ENCODE data around the gene DVL1.
"Not testable (repeated sequence)": the region's sequence is repeated elsewhere in the genome, so short reads cannot be mapped to it uniquely, and the experiment has no call there.

The DVL1 gene

DNA sequence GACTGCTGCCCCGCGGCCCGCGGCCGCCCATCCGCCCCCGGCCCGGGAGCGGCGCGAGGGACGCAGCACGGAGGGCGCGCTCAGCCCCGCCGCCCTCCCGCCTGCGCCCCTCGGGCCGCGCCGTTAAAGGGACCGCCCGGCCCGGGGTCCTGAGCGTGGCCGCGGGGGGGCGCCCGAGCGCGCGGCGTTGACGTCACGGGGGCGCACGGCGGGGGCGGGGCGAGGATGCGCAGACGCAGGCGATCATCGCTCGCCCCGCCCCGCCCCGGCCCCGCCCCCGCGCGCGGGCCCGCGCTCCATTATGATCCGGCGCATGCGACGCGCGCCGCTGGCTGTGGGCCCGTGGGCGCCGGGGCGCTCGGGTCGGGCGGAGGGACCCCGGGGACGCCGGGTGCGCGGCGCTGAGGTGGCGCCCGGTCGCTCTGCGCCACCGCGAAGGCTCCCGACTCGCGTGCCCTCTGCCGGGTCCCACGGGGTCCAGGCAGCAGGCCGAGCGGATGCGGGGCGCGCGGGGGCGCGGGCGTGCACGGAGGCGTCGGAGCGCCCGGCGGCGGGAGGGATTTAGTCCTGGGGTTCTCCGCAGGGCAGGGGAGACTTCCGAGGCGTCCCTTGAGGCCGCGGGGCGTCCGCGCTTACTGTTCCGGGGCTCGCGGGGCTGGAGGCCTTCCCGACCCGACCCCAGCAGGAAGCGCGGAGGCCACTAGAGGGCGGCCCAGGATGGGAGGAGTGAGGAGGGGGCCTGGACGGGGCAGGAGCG, at the start of gene DVL1:
DVL1 (minus strand) TSS at position 163 of the 757 bp plus-strand sequence. CDS start 353 bp downstream, outside the sequence.
- peak; percentile 77 for DNase-seq

DNA sequence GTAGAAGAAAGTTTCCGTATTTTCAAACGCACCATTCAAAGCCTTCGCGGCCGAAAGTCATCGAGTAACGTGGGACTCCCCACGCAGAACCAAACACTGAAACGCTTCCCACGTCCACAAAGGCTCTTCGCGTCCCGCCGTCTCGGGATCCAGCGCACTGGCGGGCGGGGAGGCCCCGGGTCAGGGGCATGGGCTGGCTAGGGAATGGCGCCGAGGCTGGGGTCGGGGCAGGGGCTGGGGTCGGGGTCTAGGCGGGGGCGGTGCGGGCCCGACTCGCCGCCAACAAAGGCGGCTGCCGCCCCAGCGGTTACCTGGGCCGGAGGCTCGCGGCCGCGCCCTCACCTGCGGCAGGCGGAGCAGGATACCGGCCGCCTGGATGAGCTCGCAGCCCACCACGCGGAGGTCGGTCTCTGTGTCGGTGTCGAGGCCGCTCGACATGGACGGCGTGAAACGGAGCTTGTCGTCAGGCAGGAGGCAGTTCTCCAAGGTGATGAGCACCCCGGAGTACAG, 49.5 kb upstream of the DVL1 start:
- no peak for DNase-seq

GRCh38 chr1:1397839-1398523, 48.8 kb upstream of the DVL1 start:
- no peak for DNase-seq

- DNase-seq, result no peak
These were observed 45.9 kb upstream of the DVL1 start for GRCh38 chr1:1395166-1395565.

DNA sequence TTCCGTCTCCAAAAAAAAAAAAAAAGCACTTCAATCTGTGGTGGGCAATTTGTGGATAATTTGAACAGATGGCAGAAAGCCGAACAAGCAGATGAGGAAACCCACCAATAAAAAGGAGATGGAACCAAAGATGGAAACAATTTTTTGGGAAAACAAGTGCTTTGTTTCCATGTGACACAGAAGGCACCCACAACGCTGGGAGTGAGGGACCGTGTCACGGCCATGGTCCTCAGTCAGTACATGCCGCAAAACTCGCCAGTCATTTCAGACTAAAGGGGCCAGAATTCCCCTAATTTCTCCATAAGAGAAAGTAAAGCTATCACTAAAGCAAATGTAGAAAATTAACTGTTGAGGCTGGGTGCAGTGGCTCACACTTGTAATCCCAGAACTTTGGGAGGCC, 44.9 kb upstream of the DVL1 start:
- DNase-seq, result no peak

DNA sequence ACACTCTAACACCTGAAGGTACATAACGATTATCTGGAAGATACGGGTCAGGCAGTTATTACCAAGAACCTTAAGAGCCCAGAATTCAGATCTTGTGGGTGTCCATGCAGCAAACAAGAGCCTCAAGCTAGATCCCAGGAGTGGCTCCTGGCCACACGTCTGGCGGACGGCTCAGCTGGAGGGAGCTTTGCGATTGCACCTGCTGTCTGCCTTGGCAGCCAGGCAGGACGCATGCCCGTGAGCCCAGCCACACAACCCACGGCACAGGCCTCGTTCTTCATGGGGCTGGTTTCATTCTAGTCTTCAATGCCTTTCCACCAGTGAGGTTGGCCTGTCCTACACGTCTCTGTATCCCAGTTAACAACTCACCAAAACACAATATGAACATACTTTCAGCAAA, 44.2 kb upstream of the DVL1 start:
- DNase-seq, result no peak

GRCh38 chr1:1393014-1393413, 43.8 kb upstream of the DVL1 start:
- no peak for DNase-seq

GRCh38 chr1:1391225-1391624, 42.0 kb upstream of the DVL1 start:
- DNase-seq, result no peak

DNA sequence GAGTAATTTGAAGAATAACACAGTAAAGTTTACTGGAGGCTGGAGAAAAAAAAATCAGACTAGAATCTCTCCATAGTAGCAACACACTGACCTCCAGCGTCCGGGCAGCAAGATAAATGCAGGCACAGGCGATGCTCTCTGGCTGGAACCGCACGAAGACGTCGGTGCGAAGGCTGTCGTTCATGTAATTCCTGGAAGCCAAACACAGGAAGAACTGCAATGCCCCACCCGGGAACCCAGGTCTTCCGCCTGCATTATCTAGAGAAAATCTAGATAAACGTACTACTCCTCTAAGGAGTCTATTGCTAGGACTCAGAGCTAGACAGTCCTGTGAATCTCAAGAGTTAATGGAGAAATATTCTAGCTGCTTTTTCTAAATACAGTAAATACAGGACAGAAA, 41.5 kb upstream of the DVL1 start:
- DNase-seq, result no peak

DNA sequence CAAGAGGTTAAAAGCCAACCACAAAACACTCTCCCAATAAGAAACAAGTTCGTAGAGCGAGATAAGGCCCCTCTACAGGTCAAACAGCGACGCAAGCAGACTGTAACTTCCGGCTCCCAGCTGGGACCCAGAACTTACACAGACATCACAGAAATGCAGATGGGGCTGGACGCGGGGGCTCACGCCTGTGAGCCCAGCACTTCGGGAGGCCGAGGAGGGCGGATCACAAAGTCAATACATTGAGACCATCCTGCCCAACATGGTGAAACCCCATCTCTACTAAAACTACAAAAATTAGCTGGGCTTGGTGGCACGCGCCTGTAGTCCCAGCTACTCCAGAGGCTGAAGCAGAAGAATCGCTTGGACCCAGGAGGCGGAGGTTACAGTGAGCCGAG, 38.9 kb upstream of the DVL1 start:
- DNase-seq, result no peak

DNA sequence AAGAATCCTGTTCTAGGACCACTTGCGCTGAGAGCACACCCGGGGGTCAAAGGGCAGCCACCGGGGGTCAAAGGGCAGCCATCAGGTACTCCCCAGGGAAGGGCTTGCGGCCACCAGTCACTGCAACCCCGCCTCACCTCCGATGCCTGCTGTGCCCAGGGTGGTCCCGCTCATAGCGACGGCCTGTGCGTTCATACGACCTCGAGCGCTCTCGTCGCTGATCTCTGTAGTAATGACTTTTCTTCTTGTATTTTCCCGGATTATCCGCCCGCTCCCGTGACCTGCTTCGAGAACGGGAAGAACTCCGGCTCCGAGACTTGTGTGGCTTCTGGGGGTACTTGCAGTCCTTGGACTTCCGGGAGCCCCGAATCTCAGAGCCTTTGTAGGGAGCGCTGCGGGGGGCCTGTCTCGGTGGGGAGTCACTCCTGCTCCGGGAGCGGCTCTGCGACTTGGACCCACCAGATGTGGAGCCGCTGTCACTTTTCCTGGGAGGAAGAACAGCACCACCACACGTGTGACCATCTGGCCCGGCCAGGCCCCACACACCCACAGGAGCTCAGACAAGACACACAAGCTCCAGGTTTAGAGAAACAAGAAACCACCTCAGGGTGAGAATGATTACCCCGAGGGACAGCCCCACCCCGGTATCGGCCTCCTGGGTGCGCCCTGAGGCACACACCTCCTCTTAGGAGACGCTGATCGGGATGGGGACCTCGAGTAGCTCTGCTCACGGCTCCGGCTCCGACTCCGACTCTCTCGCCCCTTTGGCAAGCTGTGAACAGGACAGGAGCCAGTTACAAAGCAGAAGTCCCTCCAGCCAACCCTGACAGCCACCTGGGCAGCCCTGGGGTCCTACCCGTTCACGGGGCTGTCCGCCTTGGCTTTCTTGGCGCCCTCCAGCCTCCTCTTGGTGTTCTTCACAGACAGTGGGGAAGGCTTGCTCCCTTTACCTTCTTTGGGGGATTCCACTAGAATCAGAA, 38.2 kb upstream of the DVL1 start:
- DNase-seq, result no peak

DNA sequence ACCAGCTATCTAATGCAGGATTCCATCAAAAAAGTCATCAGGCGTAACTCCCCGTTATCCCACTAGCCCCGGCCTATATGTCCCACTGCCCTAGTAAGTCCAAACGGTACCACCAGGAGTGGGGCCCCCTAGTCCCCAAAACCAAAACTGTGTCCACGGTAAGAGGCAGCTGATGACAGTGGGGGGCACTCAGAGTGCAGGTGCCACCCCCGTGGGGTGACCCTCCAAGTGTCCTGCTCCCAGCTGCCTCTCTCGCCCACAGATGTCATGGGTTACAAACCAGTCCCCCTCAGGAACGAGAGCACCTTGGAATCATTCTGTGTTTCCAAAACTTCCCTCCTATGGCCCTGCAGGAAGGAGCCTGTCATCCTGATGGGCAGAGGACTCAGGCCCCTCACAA, 36.7 kb upstream of the DVL1 start:
- DNase-seq, result no peak

DNA sequence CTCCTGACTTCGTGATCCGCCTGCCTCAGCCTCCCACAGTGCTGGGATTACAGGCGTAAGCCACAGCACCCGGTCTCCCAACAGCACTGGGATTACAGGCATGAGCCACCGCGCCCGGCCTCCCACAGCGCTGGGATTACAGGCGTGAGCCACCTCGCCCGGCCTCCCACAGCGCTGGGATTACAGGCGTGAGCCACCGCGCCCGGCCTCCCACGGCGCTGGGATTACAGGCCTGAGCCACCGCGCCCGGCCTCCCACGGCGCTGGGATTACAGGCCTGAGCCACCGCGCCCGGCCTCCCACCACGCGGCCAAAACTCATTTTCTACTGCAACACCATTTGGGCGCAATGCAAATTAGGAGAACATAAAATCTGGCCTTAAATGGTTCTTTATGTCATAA, 36.1 kb upstream of the DVL1 start:
- not testable (repeated sequence) for DNase-seq

- no peak for DNase-seq
These were observed 32.1 kb upstream of the DVL1 start for GRCh38 chr1:1381294-1381693.

DNA sequence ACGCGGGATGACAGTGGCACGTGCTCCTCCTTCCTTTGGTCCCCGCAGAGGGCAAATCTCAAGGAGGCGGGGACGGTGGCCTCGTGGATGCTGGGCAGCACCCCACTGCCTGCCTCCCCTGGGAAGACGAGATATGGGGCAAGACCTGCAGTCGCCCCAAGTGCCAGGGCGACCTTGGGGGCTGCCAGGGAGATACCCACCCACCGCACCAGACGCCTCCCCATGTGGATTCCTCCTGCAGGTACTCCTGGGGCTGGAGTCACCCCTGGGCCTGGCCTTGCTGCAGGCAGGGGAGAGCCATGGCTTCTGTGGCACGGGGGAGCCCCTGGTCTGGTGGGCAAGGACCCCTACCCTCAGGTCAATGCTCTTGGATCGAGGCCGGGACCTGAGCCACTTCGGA, 31.6 kb upstream of the DVL1 start:
- no peak for DNase-seq

DNA sequence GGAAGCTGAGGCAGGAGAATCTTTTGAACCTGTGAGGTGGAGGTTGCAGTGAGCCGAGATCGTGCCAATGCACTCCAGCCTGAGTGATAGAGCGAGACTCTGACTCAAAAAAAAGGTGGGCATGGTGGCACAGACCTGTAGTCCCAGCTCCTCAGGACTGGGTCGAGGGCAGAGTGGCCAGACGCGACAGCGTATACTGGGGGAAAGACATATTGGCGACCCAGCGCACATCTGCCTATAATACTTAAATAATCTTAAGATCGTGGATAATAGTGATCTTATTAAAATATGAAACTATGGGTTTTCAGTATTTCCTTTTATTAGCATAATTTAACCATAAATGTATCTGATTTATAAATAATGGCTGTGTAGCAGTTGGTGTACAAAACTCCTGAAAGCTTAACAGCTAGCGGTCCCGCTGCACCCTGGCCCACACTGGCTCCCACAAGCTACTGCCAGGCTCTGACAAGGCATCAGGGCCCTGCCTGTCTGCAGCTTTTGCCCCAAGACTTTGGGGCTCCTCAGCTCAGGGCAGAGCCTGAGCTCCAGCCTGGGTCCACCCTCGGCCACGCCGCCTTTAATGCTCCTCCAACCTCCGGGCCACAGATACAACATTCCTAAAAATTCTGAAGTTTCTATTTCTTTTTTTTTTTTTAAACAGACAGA, 28.5 kb upstream of the DVL1 start:
- no peak for DNase-seq

DNA sequence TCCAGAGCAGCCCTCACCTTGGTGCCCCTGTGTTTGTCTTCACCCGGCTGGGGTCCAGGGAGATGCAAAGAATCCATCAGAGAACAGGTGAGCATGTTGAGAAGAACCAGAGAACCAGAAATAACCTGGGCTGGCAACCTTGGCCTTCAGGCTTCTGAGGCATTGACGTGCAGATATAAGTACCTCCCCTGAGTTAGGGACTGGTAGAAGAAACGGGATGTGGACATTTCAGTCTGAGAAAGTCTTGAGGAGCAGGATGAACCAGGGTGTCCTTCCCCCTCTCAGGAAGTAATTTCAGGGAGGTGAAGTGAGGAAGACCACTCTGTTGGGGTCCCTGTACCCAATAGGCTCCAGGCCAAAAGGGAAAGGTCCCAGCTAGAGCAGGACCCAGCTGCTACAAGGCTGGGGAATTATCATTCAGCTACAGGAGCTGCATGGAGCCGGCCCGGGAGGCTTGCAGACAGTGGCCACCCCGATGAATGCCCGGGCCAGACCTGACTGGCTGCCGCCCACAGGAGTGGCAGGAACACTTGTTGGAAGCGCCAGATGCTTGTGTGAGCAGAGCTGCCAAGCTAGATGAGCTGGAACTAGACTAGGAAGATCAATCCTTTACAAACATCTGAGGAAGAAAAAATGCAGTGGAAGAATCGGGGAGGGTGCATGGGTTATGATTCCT, 27.5 kb upstream of the DVL1 start:
- DNase-seq, result no peak

- peak; percentile 96 for DNase-seq
These were observed 25.9 kb upstream of the DVL1 start, which contains the start of gene AURKAIP1 for GRCh38 chr1:1374929-1375662. Gene AURKAIP1 (minus strand): TSS chr1:1375207. CDS start chr1:1374756, 451 bp downstream.

- no peak for DNase-seq
These were observed 25.3 kb upstream of the DVL1 start for GRCh38 chr1:1374589-1374928.

- no peak for DNase-seq
These were observed 24.8 kb upstream of the DVL1 start for GRCh38 chr1:1373815-1374588.
